GM12872 (cell line): ENCODE results near the gene RGS19.

Source experiments
- TF ChIP-seq, protein P1 (sequence below): IDR thresholded peaks from 3 replicates; pipeline ENCODE4 v1.5.1; 2011; ENCODE audit warnings: low read depth, mild to moderate bottlenecking, low read length, moderate library complexity; ENCODE audit not compliant: insufficient read depth

RGS19 gene

DNA sequence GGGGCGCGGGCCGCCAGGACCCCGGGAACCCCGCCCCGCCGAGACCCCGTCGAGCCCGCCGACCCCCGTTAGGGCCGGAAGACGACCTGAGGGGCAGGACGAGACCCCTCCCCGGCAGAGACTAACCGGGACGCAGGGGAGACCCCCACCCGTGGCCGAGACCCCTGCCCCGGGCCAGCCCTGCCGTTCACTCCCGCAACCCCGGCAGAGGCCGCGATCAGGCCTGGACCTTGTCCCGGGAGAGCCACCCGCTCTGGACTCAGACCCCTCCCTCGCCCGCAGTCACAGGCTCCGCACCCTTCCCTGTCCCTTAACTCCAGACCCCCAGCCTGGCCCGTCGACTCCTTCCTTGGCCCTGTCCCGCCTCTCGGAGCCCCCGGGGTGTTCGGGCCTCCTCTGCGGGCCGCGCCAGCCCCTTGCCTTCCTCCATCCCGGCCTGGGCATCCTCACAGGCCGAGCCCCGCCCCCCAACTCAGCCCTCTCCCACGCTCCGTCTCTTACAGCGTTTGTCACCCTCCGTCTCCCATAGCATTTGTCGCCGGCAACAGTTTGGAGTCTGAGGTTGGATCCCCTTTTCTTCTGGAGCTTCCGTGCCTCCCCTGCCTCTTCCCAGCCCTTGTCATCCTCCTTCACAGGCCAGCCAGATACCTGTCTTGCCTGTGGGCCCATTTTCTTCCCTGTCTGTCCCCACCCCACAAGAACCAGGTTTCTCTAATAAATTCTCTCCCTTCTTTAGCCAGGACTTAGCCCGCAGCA, 15.8 kb downstream of the RGS19 start:
- TF ChIP-seq, protein P1, sequence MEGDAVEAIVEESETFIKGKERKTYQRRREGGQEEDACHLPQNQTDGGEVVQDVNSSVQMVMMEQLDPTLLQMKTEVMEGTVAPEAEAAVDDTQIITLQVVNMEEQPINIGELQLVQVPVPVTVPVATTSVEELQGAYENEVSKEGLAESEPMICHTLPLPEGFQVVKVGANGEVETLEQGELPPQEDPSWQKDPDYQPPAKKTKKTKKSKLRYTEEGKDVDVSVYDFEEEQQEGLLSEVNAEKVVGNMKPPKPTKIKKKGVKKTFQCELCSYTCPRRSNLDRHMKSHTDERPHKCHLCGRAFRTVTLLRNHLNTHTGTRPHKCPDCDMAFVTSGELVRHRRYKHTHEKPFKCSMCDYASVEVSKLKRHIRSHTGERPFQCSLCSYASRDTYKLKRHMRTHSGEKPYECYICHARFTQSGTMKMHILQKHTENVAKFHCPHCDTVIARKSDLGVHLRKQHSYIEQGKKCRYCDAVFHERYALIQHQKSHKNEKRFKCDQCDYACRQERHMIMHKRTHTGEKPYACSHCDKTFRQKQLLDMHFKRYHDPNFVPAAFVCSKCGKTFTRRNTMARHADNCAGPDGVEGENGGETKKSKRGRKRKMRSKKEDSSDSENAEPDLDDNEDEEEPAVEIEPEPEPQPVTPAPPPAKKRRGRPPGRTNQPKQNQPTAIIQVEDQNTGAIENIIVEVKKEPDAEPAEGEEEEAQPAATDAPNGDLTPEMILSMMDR, result no peak

DNA sequence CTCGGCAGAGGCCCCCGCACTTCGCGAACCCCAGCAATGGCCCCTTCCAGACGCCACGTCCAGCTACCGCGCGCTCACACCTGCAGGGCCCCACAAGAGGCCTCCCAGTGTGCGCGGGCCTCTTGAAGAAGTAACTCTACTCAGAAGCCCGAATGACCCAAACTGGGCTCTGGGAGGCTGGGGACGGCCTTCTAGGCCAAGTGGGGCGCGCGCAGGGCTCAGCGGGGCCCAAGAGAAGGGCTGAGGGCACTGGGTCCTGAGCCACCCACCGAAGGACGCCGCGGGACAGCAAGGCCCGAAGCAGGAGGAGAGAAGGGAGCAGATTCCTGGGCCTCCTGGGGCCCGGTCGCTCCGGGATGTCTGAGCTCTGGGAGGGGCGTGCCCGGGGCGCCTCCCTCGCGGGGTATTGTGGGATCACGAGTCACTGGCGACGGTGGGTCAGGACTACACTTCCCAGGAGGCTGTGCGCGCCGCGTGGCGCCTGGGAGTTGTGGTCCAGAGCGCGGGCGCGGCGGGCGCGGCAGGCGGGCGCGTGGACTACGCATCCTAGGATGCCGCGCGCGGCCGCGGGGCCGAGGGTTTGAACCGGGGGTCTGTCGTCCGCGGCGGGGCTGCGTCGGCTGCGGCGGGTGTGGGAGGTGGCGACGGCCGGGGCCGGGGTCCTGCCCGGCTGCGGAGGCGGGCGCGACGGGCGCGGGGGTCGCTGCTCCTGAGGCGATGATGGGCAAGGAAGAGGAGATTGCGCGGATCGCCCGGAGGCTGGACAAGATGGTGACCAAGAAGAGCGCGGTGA, 16.5 kb downstream of the RGS19 start, which contains the start of gene TCEA2:
TSS of gene TCEA2 (plus strand) at position 603 of the 793 bp plus-strand sequence. CDS start at position 718, 115 bp downstream.
- TF ChIP-seq, protein P1, result no peak

DNA sequence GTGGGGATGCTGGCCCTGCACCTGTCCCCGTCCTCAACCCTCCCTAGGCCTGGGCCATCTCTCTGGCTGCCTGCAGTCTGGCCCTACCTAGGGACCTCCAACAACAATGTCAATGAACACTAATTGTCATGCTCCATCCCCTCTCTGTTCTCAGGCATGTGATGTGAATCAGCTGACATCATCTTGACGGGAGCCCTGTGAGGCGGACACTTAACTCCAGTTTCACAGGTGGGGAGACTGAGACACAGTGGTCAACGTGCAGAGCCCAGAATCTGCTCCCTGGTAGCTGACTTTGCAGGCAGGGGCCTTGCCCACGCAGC, 17.1 kb downstream of the RGS19 start:
- TF ChIP-seq, protein P1, result no peak

DNA sequence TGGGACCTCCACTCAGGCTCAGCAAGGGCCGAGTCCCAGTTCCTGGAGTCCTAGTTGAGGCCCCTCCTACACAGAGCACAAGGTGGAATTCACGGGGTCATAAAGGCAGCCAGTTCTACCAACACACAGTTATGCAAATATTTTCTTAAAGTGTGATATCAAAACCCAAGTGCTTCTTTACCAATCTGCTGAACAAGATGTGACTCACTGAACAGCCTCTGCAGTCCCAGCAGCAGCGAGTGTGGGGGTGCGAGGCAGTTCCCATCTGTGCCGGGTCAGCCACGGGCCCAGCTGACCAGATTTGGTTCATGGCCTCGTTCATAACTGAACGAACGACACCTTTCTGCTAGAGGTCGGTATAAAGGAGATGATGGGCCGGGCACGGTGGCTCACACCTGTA, 20.8 kb downstream of the RGS19 start:
- TF ChIP-seq, protein P1, result no peak

DNA sequence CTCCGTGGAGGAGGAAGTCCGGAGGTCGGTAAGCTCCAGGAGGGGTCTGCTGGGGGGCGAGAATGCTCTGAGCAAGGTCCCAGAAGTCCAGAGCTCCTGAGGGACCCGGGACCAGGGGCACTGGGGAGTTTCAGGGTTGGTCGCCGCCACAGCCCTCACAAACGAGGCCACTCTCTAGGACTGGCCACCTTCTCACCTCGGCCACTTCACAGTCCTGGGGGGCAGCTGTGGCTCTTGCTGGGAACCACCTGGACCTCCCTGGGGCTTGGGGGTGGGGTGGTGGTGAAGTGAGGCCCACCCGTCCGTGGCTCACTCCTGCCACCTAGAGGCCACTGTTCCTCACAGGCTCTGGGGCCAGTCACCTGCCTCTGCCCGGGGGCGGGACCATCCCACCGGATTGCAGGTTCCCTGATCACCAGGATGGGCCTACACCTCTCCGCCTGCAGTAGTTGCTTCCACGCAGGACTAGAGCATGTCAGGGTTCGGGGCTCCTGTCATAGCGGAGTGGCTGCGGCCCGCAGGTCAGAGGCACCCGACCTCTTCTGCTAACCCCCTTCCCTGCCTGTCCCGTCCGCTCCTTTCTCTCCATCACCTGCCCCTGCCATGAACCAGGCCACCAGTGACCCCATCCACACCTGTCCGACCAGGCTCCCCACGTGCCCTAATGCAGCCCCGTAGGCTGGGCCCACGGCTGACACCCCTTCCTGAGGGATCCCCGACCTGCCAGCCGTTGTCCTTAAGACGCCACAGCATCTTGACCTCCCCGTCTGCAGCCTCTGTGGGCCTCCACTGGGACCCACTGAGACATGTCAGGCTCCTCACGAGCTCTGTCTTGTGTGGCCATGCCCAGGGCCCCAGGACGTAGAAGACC, 21.5 kb downstream of the RGS19 start:
- TF ChIP-seq, protein P1, result peak; percentile 95

DNA sequence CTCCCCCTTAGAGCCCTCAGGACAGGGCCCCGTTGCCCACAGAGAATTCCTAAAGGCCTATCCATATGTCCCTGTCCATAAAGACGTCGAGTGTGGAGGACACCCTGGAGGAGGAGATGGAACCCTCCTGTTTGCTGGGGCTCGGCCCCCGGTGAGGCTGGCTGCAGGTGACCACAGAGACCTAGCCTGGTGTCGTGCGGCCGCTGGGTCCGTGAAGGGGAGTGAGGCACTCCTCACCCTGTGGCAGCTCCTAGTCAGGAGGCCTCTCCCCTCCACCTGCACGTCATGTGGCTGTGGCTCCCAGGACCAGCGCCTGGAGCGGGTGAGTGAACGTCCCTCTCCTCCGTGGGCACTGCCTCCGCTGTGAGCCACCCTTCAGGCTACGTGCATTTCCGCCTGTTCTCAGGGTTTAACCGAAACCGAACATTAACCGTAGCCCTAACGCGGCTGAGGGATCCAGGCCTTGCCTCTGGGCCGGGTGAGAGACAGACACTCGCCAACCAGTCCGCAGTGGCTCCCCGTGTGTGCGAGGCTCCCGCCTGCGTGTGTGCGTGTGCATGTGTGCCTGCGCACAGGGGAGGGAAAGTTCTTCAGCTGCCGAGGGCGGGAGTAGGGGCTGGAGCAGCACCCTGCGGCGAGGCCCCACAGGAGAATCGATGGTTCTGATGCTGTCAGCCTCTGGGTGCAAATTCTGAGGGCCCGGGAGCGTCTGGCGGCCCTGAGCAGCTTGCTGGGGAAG, 22.3 kb downstream of the RGS19 start:
- TF ChIP-seq, protein P1, result no peak
